Measurements from ENCODE around the gene DGKI. TPM values are rescaled to one million over a fixed set of nuclear protein-coding genes. Genes with fewer than 3 reads are reported as not detected.

Gene DGKI
- total and polyA plus RNA-seq, 9 of the 15 experiments (the other 6 are each of a cell fraction or from before 2014, with no cell fraction given) = 0.11 to 0.54 (median 0.15) TPM; not detected in 5

GRCh38 chr7:137882261-137882668 lies 35.5 kb upstream of the DGKI start (continued):
- TF ChIP-seq MYBL2 (IDR thresholded peaks at IDR 0.05; ENCODE audit: low read depth) (no peak), MYBL2 (CRISPR knock-in tag; IDR thresholded peaks at IDR 0.05; ENCODE audit: borderline replicate concordance) (no peak), CREM (IDR thresholded peaks at IDR 0.05; ENCODE audit: low read depth) (peak; percentile 58; the same call in 1 of the 2 replicates), MAFK (IDR thresholded peaks at IDR 0.05; ENCODE audit: low read length) (peak; percentile 81), CTBP1 (IDR thresholded peaks at IDR 0.05; ENCODE audit: borderline replicate concordance) (peak; percentile 85), TRIM24 (IDR thresholded peaks at IDR 0.05) (peak; percentile 32 to 80; a peak in 3 of 4 replicates), MTA3 (IDR thresholded peaks at IDR 0.05; ENCODE audit: borderline replicate concordance) (0 out of 2 replicates have a peak, but pooled peaks have one; percentile 66), MYC (IDR thresholded peaks at IDR 0.05; ENCODE audit: low read depth, low read length) (peak; percentile 37; the same call in 1 of the 2 replicates), MYC (CRISPR knock-in tag; IDR thresholded peaks at IDR 0.05; ENCODE audit: borderline replicate concordance, low read depth) (no peak), SMARCE1 (IDR thresholded peaks at IDR 0.05) (peak; percentile 82), POLR2B (IDR thresholded peaks at IDR 0.05; ENCODE audit: low read depth, partially characterized antibody) (peak; percentile 4), GTF3C2 (IDR thresholded peaks at IDR 0.05; ENCODE audit: borderline replicate concordance, extremely low read depth, insufficient read length) (no peak), NFE2L1 (tag; IDR thresholded peaks at IDR 0.05; ENCODE audit: borderline replicate concordance, low read depth) (no peak), PHF21A (IDR thresholded peaks at IDR 0.05; ENCODE audit: borderline replicate concordance, low read depth) (0 out of 2 replicates have a peak, but pooled peaks have one; percentile 60), NCOA1 (IDR thresholded peaks at IDR 0.05; ENCODE audit: low read depth) (peak; percentile 33; the same call in 1 of the 2 replicates), HDAC1 (IDR thresholded peaks at IDR 0.05) (peak in 1 of 2 experiments; percentile 67; a peak in 1 of 4 replicates), ETV5 (CRISPR knock-in tag; IDR thresholded peaks at IDR 0.05; ENCODE audit: low read depth) (peak; percentile 97), TCF3 (CRISPR knock-in tag; IDR thresholded peaks at IDR 0.05) (peak; percentile 72), C11orf30 (IDR thresholded peaks at IDR 0.05; ENCODE audit: low read depth) (peak; percentile 86), PML (IDR thresholded peaks at IDR 0.05; ENCODE audit: low read length) (peak; percentile 18; the same call in 1 of the 2 replicates), ZNF77 (CRISPR knock-in tag; IDR thresholded peaks at IDR 0.05) (no peak), HMBOX1 (IDR thresholded peaks at IDR 0.05) (peak; percentile 52; the same call in 1 of the 2 replicates), NFE2 (IDR thresholded peaks at IDR 0.05; ENCODE audit: low read depth) (peak; percentile 94), UBTF (IDR thresholded peaks at IDR 0.05; ENCODE audit: borderline replicate concordance in 1 of 2, low read depth in 2 of 2, low read length in 2 of 2) (peak; percentile 86 to 96; a peak in 3 of 4 replicates), MAX (CRISPR knock-in tag; IDR thresholded peaks at IDR 0.05) (0 out of 2 replicates have a peak, but pooled peaks have one; percentile 12)
